Cardiac atrium fibroblast (primary cell): ENCODE data around the gene ZBTB40. TPM values are rescaled to one million over a fixed set of nuclear protein-coding genes. Genes with fewer than 3 reads are reported as not detected.

ENCODE experiments used
- total RNA-seq: library from RNA; depleted of rRNA; stranded (reverse); fragments of >200 nt; gene quantifications from 2 replicates; pipeline ENCODE4 v1.2.3, GENCODE V29; 2015

The ZBTB40 gene
- total RNA-seq, result 7.0 and 7.2 TPM in 2 replicates

GRCh38 chr1:22451702-22452480 lies at the start of gene ZBTB40:
ZBTB40 (plus strand) TSS chr1:22451851; CDS start chr1:22489949, 38,098 bp downstream.

GRCh38 chr1:22562584-22563583 lies 111.2 kb downstream of the ZBTB40 start, which contains the start of gene EPHA8:
EPHA8 (plus strand) TSS chr1:22563489; CDS start chr1:22563636, 147 bp downstream.

Other genes starting within 250 kb of the ZBTB40 start
- not detected in 2 replicates for gene EPHA8, start 111.6 kb downstream of the ZBTB40 start, total RNA-seq
- not detected in 2 replicates for gene C1QA, start 184.8 kb downstream of the ZBTB40 start, total RNA-seq
- gene C1QC, start 191.8 kb downstream of the ZBTB40 start, total RNA-seq, result not detected in 2 replicates
- not detected in 2 replicates for gene C1QB, start 201.4 kb downstream of the ZBTB40 start, total RNA-seq